HG02610 (cell line): ENCODE data around the gene DENND1C.

Experiments
- ATAC-seq: cut with Tn5 transposase; IDR thresholded peaks from one replicate; pipeline ENCODE4 v1.9.1; 2021; ENCODE audit warnings: mild to moderate bottlenecking, moderate library complexity; ENCODE audit not compliant: unreplicated experiment

The DENND1C gene

DNA sequence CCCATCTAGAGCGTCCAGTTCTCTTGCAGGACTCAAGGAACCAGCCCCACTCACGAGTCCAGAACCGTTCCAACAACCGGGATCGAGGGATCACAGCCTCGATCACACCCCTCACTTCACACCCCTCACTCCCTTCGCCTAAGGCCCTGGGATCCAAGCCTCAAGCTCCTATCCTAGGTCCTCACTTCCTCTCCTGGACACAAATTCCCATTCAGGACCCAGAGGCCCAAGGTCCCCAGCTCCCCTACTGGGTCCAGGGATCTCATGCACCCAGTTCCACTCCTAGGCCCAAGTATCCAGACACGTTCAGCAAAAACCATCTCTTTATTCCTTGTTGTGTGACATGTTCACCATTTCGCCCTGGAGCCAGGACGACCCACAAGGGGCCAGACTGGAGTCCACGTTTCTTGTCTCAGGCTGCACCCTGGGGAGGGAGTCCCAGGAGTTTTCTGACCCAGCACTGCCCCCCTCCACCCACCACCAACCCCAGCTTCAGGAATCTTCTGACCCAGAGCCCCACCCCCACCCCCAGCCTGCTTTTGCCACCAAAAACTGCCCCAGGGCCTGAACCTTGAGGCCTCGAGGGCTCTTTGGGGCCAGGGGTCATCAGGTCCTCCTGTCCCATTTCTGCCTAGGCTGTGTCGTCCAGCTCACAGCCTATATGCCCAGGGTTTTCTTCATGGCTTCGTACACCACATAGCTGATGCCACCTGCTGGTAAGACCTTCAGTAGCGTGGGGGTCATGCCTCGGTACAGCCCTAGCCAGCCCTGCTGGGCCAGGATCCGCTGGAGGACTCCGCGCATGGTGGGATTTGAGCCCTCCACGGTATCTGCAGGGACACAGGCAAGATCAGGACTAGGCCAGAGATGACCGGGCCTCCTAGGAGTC lies 55.6 kb downstream of the DENND1C start:
- ATAC-seq = no peak

DNA sequence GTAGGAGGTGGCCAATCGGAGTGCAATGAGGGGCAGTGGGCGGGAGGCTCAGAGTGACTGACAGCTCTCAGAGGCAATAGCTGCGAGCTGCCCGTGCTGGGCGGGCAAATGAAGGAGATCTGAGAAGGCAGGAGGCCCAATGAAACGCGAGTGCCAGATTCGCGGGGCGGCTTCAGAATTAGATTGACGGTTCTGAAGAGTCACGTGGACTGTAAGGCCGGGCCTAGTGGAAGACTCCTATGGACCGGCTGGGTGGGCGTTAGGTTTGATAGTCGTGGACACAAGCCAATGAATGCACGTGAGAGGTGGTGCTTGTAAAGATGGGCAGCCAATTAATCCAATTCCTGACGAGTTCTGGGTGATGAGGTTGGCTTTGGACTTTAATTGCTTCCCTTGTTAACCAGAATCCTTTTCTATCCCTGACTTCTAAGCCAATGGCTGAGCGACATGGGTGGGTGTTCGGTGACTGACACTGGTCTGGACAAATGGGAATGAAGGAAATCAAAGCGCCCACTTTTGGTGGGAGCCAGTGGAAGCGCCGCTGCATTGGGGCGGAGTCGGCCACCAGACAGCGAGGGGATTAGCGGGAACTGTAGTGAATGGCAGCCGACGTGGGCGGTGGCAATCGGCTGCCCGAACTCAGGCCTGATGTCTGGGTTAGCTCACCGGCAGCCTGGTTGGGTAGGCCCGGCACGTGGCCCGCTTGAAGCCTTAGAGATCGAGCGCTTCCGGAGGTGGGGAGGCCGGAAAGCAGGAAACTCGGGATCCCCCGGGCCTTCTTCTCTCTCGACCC lies 56.5 kb downstream of the DENND1C start:
- peak; percentile 88 for ATAC-seq

GRCh38 chr19:6424195-6424938 lies 57.2 kb downstream of the DENND1C start, which contains the start of gene KHSRP:
Gene KHSRP, minus strand, starts transcription at chr19:6424811. Its CDS starts 110 bp downstream, at chr19:6424701.
- ATAC-seq = no peak

- no peak for ATAC-seq
These were observed 57.9 kb downstream of the DENND1C start for GRCh38 chr19:6423499-6424194.

GRCh38 chr19:6421075-6422014 lies 60.2 kb downstream of the DENND1C start:
- no peak for ATAC-seq

DNA sequence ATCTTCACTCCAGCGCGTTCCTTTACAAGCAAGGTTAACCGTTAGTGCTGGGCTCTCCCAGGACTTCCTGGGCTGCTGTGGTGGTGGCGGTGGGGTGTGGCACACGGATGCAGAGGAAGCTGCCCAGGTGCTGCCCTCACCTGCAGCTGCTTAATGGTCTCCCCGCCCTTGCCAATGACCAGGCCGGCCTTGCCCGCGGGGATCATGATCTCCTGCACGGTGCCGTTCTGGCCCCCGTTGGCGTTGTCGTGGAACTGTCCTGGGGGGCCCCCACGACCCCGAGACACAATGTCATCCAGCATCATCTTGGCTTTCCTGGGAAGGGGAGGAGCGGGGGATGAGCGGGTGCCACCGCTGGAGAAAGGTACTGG lies 63.0 kb downstream of the DENND1C start:
- ATAC-seq = no peak

GRCh38 chr19:6417713-6418561 lies 63.6 kb downstream of the DENND1C start:
- ATAC-seq = no peak
